Measurements from ENCODE around the gene MTX1. TPM values are rescaled to one million over a fixed set of nuclear protein-coding genes. Genes with fewer than 3 reads are reported as not detected.
A peak's percentile ranks its signal among the peaks of the same experiment; 100 is the strongest.

The MTX1 gene
- total RNA-seq, 1 donor: 42.7 TPM

DNA sequence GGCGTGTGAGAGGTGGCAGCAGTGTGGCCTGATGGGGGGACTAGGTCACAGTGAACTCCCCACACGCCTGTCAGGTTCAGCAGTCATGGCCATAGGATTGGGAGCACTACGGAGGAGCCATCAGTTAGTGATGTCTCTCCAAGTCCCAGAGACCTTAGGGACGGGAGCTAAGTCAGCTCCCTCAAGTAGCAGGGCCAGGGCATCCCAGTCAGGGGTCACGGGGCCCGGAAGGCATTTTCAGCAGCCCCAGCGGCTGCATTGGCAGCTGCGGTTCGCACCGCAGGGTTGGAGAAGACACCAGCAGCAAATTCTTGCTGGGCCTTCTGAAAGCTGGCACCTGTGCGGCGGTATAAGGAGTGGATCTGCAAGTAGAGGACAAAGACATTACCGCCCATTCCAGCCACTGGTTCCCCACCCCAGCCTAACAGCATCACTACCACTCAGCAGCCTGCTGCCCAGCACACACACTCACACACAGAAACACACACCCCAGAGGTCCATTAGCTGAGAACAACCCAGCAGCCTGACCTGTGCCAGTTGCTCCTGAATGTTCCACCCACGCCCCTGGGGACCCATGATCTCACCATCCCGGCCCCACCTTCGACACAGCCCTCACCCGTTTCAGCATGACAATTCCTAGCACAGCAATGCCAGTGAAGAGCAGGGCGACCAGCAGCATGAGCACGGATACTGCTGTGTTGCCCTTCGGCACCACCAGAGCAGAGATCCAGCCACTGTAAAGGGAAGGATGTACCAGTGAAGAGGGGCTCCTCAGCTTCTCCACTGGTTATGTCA, 47.8 kb downstream of the MTX1 start:
- TF ChIP-seq, protein P1, sequence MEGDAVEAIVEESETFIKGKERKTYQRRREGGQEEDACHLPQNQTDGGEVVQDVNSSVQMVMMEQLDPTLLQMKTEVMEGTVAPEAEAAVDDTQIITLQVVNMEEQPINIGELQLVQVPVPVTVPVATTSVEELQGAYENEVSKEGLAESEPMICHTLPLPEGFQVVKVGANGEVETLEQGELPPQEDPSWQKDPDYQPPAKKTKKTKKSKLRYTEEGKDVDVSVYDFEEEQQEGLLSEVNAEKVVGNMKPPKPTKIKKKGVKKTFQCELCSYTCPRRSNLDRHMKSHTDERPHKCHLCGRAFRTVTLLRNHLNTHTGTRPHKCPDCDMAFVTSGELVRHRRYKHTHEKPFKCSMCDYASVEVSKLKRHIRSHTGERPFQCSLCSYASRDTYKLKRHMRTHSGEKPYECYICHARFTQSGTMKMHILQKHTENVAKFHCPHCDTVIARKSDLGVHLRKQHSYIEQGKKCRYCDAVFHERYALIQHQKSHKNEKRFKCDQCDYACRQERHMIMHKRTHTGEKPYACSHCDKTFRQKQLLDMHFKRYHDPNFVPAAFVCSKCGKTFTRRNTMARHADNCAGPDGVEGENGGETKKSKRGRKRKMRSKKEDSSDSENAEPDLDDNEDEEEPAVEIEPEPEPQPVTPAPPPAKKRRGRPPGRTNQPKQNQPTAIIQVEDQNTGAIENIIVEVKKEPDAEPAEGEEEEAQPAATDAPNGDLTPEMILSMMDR (IDR thresholded peaks at IDR 0.05; ENCODE audit: extremely low read depth, low read depth, low read length): no peak
- H2AFZ ChIP-seq (ENCODE audit: low read length): peak overlapping the region; percentile 94
- peaks cover 37% of the 10 kb centered on the region for H3K79me2 ChIP-seq (ENCODE audit: insufficient read depth, low read length)
- peaks cover 3% of the 10 kb centered on the region for H4K20me1 ChIP-seq (ENCODE audit: insufficient read depth, low read length)
- H3K4me1 ChIP-seq (ENCODE audit: insufficient read depth, low read length): peaks cover 31% of the 10 kb centered on the region
- peak overlapping the region; percentile 88 for H3K4me3 ChIP-seq (ENCODE audit: insufficient read depth, low read length)
- H3K9me3 ChIP-seq (ENCODE audit: low read depth, low read length): no peaks in the 10 kb centered on the region
- H3K4me2 ChIP-seq (ENCODE audit: insufficient read depth, low read length): peak overlapping the region; percentile 90
- peaks cover 38% of the 10 kb centered on the region for H3K36me3 ChIP-seq (ENCODE audit: insufficient read depth, low read length)
- H3K27ac ChIP-seq (ENCODE audit: low read depth, low read length): peak overlapping the region; percentile 87
- peak; percentile 86 for DNase-seq (ENCODE audit: insufficient read length, low spot score, missing footprints)
- no peaks in the 10 kb centered on the region for H3K27me3 ChIP-seq (ENCODE audit: insufficient read depth, low read length)

DNA sequence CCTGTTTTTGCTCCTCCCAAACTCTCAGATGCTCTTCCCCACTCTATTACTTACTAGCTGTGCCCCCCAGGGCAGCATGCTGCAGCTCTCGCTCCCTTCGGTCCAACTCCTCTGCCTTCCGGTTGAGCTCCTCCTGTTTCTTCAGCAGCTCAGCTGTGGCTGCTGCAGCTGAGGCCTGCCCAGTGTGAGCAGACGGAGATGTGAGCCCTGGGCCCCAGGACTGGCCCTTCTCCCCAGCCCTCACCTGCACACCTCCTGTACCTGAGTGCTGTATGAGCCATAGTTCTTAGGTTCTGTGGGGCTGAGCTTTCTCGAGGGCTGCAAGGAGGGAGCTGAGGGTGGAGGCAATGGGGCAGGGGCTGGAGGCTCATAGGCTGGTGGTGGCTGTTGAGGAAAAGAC, 51.8 kb downstream of the MTX1 start:
- Histone ChIP-seq H3K79me2 (ENCODE audit: insufficient read depth, low read length) (peaks cover 25% of the 10 kb centered on the region), H4K20me1 (ENCODE audit: insufficient read depth, low read length) (no peaks in the 10 kb centered on the region), H2AFZ (ENCODE audit: low read length) (no peak overlapping the region), H3K4me2 (ENCODE audit: insufficient read depth, low read length) (no peak overlapping the region), H3K4me1 (ENCODE audit: insufficient read depth, low read length) (peaks cover 26% of the 10 kb centered on the region), H3K36me3 (ENCODE audit: insufficient read depth, low read length) (peaks cover 57% of the 10 kb centered on the region), H3K27me3 (ENCODE audit: insufficient read depth, low read length) (no peaks in the 10 kb centered on the region), H3K9me3 (ENCODE audit: low read depth, low read length) (no peaks in the 10 kb centered on the region), H3K27ac (ENCODE audit: low read depth, low read length) (no peak overlapping the region), H3K4me3 (ENCODE audit: insufficient read depth, low read length) (no peak overlapping the region)
- TF ChIP-seq, protein P1 (IDR thresholded peaks at IDR 0.05; ENCODE audit: extremely low read depth, low read depth, low read length): no peak
- DNase-seq (ENCODE audit: insufficient read length, low spot score, missing footprints): no peak

DNA sequence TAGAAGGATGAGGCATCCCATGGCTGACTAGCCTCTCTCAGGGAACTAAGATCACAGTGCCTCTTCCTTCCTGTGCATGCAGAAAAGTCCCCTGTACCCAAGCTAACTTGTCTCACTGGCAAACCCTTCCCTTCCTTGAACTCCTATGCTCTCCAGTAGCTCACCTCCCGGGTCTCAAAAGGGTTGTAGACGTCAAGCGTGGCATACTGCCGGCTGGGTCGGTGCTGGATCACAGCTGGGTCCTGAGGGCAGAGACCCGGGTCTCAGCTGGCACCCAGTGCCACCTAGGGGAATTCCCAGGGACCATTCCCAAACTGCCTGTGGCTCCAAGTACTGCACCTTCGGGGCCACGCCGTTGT, 53.0 kb downstream of the MTX1 start:
- peak overlapping the region; percentile 79 for H2AFZ ChIP-seq (ENCODE audit: low read length)
- H3K27ac ChIP-seq (ENCODE audit: low read depth, low read length): peak overlapping the region; percentile 76
- peaks cover 18% of the 10 kb centered on the region for H3K4me1 ChIP-seq (ENCODE audit: insufficient read depth, low read length)
- peaks cover 66% of the 10 kb centered on the region for H3K36me3 ChIP-seq (ENCODE audit: insufficient read depth, low read length)
- no peaks in the 10 kb centered on the region for H3K9me3 ChIP-seq (ENCODE audit: low read depth, low read length)
- no peaks in the 10 kb centered on the region for H3K27me3 ChIP-seq (ENCODE audit: insufficient read depth, low read length)
- H3K79me2 ChIP-seq (ENCODE audit: insufficient read depth, low read length): peaks cover 25% of the 10 kb centered on the region
- peak; percentile 85 for DNase-seq (ENCODE audit: insufficient read length, low spot score, missing footprints)
- TF ChIP-seq, protein P1 (IDR thresholded peaks at IDR 0.05; ENCODE audit: extremely low read depth, low read depth, low read length): no peak
- H3K4me2 ChIP-seq (ENCODE audit: insufficient read depth, low read length): peak overlapping the region; percentile 96
- no peaks in the 10 kb centered on the region for H4K20me1 ChIP-seq (ENCODE audit: insufficient read depth, low read length)
- peak overlapping the region; percentile 92 for H3K4me3 ChIP-seq (ENCODE audit: insufficient read depth, low read length)

DNA sequence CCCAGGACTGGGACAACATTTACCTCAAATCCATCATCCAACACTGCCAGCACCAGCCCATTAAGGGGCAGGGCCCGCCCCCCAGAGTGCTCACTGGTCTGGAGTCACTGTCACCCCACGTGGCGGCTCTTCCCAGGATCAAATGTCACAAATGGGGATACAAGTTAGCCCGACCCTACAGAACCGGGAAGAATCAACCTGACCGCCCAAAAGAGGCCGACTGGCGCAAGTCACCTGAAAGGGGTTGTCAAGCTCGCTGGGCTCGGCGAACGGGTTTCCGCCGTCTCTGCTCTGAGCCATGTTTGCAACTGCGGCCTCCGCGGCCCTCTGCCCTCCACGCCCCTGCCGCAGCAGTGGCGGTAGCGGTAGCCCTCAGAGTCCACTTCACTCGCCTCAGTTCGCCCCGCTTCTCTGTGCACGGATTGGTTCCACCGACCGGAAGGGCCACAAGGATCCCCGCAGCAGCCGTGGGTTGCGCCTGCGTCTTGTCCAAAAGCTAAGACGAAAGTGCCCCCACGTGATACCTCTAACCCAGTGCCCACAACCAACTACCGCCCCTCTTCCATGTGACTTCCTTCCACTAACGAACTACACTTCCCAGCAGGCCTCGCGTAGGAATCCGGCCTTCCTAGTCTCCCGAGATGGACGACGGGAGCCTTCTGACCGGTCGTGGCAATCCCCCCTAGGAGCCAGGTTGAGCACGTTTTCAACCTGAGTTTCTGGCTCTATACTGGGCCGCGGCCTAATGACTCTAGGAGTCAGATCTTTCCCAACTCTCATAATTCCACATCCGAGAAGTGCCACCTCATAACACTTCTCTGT, 53.6 kb downstream of the MTX1 start, which contains the start of gene SCAMP3:
TSS of gene SCAMP3 (minus strand) at position 509 of the 822 bp plus-strand sequence. CDS start at position 300, 209 bp downstream.
- H4K20me1 ChIP-seq (ENCODE audit: insufficient read depth, low read length): no peaks in the 10 kb centered on the region
- peak within 1 kb of the TSS; percentile 92 for H3K4me3 ChIP-seq (ENCODE audit: insufficient read depth, low read length)
- peak within 1 kb of the TSS; percentile 96 for H3K4me2 ChIP-seq (ENCODE audit: insufficient read depth, low read length)
- H3K27ac ChIP-seq (ENCODE audit: low read depth, low read length): peak within 1 kb of the TSS; percentile 76
- H3K4me1 ChIP-seq (ENCODE audit: insufficient read depth, low read length): peaks cover 16% of the 10 kb centered on the region
- no peaks in the 10 kb centered on the region for H3K9me3 ChIP-seq (ENCODE audit: low read depth, low read length)
- TF ChIP-seq, protein P1 (IDR thresholded peaks at IDR 0.05; ENCODE audit: extremely low read depth, low read depth, low read length): no peak
- H3K27me3 ChIP-seq (ENCODE audit: insufficient read depth, low read length): no peaks in the 10 kb centered on the region
- DNase-seq (ENCODE audit: insufficient read length, low spot score, missing footprints): peak; percentile 99
- H2AFZ ChIP-seq (ENCODE audit: low read length): peak within 1 kb of the TSS; percentile 89
- H3K36me3 ChIP-seq (ENCODE audit: insufficient read depth, low read length): peaks cover 66% of the 10 kb centered on the region
- peaks cover 25% of the 10 kb centered on the region for H3K79me2 ChIP-seq (ENCODE audit: insufficient read depth, low read length)

Measured in osteoblast (primary cell).